22Rv1 (cell line): ENCODE measurements around the gene INSC.

ENCODE experiments used
- CTCF ChIP-seq: fragments of 450-650 bp; IDR thresholded peaks from 2 replicates; pipeline ENCODE4 v1.5.1; 2017; ENCODE audit warnings: mild to moderate bottlenecking
- ZFX ChIP-seq: fragments of 450-650 bp; IDR thresholded peaks from 2 replicates; pipeline ENCODE4 v1.6.1; 2017; ENCODE audit warnings: antibody characterized with exemption, borderline replicate concordance

- TF ChIP-seq CTCF (no peak), ZFX (no peak)
Observed at GRCh38 chr11:15293975-15294620, 179.4 kb downstream of the INSC start.
